Fibroblast of skin of left biceps (primary cell): Measurements from ENCODE around the gene POLR1B.
A peak's percentile ranks its signal among the peaks of the same experiment; 100 is the strongest.
"Not testable (repeated sequence)": the region's sequence is repeated elsewhere in the genome, so short reads cannot be mapped to it uniquely, and the experiment has no call there.

ENCODE experiments used
- DNase-seq, 2 experiments: peaks; one replicate each; pipeline ENCODE4 v3.0.0-alpha.2; 2013; ENCODE audit warnings: low read depth in 2 of 2

POLR1B gene

GRCh38 chr2:112540906-112541305, 1.4 kb upstream of the POLR1B start:
- DNase-seq = no peak

GRCh38 chr2:112541315-112542122, 746 bp upstream of the POLR1B start:
- DNase-seq = peak in 1 of 2 experiments; percentile 21

GRCh38 chr2:112542984-112543661, 858 bp downstream of the POLR1B start:
- DNase-seq = no peak

GRCh38 chr2:112547333-112547732, 5.1 kb downstream of the POLR1B start:
- DNase-seq = peak; percentile 14 to 15

- DNase-seq = no peak
These were observed 6.7 kb downstream of the POLR1B start for GRCh38 chr2:112548980-112549379.

- DNase-seq = no peak
These were observed 23.8 kb downstream of the POLR1B start for GRCh38 chr2:112566104-112566503.

- DNase-seq = not testable (repeated sequence)
These were observed 24.2 kb downstream of the POLR1B start for GRCh38 chr2:112566508-112566907.

GRCh38 chr2:112572005-112572404, 29.7 kb downstream of the POLR1B start:
- no peak for DNase-seq

GRCh38 chr2:112577756-112578155, 35.5 kb downstream of the POLR1B start:
- no peak for DNase-seq

- DNase-seq = peak; percentile 76 to 78
These were observed 37.0 kb downstream of the POLR1B start for GRCh38 chr2:112579241-112579640.

GRCh38 chr2:112580084-112580483, 37.8 kb downstream of the POLR1B start:
- no peak for DNase-seq

- peak in 1 of 2 experiments; percentile 27 for DNase-seq
These were observed 40.1 kb downstream of the POLR1B start for GRCh38 chr2:112582314-112582746.

- no peak for DNase-seq
These were observed 41.4 kb downstream of the POLR1B start for GRCh38 chr2:112583497-112584133.

GRCh38 chr2:112584134-112584890, 42.0 kb downstream of the POLR1B start, which contains the start of gene CHCHD5:
Gene CHCHD5, plus strand, starts transcription at chr2:112584609. Its CDS starts 39 bp downstream, at chr2:112584648.
- peak; percentile 89 for DNase-seq

- DNase-seq = no peak
These were observed 42.6 kb downstream of the POLR1B start for GRCh38 chr2:112584891-112585250.

- no peak for DNase-seq
These were observed 43.1 kb downstream of the POLR1B start for GRCh38 chr2:112585400-112585799.

- DNase-seq = no peak
These were observed 43.7 kb downstream of the POLR1B start for GRCh38 chr2:112585873-112586464.

- DNase-seq = no peak
These were observed 46.4 kb downstream of the POLR1B start for GRCh38 chr2:112588611-112589045.

- no peak for DNase-seq
These were observed 49.1 kb downstream of the POLR1B start for GRCh38 chr2:112591413-112591812.

GRCh38 chr2:112593736-112594135, 51.5 kb downstream of the POLR1B start:
- DNase-seq = no peak
